Head of caudate nucleus (tissue), 42 donors: ENCODE results near the gene PDE8B.

Experiments
- DNase-seq, 42 donors: peaks; one replicate each; pipeline versions ENCODE4 v3.0.0 to v3.0.0-alpha.2; 2020 to 2021; ENCODE audit warnings: mixed read lengths in 7 of 42
- intact Hi-C: fragments of 100-400 bp; cut with DNase I; formaldehyde crosslinking; loops from one replicate; pipeline ENCODE4 v1.15.0; 2022

The PDE8B gene

GRCh38 chr5:77224672-77225355 is 14.3 kb downstream of the PDE8B start:
- intact Hi-C loops = no loop called here
- no peak for DNase-seq

DNA sequence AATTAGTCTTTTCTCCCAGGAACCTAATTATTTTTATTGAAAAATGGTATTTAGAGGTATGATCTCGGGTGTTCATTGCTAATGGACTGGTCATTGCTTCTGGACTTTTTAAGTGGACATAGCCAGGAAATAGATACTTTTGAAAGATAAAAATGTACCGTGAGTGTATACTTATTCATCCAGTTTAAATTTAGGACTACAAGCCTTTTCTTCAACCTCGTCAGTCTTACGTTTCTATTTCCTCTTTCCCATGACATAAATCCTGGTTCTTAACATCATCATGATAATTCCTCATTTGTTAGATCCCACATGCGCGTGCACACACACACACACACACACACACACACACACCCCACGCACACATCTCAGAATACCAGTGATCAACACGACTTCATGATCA is 15.1 kb downstream of the PDE8B start:
- DNase-seq = no peak
- intact Hi-C loops = no loop called here

DNA sequence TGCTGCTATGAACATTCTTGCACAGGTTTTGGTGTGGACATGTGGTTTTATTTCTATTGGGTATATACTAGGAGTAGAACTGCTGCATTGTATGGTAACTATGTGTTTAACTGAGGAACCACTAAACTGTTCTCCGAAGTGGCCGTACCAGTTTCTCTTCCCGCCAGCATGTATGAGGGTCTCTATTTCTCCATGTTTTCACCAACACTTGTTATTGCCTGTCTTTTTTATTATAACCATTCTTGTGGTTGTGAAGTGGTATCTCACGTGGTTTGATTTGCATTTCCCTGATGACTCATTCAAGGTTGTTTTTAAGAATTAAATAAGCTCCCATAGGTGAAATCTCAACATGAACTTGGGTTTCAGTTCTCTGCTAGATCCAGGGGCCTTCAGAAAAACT is 19.4 kb downstream of the PDE8B start:
- intact Hi-C loops = loop anchor here (10.0 kb wide), 1 partner anchor 85 kb away; no protein-coding TSS in a partner anchor
- no peak for DNase-seq

DNA sequence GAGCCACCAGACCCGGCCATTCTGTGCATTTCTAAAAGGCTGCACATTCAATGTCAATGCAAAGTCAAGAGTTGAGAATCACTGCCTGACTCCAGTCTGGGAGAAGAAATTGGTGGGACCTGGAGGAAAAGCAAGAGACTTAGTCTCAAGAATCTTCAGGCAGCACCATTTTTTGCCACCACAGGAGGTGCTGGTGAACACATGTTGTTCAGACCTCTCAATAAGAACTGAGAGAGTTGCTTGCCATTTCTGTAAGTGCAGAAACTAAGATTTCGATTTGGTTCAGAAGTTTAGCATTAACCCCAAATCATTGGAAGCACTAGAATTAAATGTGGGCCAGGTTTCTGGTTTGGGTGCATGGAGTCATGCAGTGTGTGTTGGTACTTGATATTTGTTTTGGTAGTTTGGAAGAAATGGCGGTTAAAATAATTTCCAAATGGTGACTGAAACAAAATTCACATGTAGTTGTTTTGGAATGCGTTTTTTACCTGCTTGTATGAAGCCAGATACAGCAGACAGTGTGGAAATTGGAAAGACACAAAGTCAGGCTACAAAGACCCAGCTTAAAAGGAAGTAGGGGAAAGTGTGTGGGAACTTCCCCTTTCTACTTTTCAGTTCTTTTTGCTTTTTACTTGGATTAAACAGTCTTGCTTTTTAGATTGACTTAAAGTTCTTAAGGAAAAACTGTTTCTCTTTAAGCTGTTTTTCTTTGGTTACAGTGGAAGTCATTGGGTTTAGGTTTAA is 20.4 kb downstream of the PDE8B start:
- intact Hi-C loops = loop anchor here (10.0 kb wide), 1 partner anchor 86 kb away; no protein-coding TSS in a partner anchor
- DNase-seq = no peak

DNA sequence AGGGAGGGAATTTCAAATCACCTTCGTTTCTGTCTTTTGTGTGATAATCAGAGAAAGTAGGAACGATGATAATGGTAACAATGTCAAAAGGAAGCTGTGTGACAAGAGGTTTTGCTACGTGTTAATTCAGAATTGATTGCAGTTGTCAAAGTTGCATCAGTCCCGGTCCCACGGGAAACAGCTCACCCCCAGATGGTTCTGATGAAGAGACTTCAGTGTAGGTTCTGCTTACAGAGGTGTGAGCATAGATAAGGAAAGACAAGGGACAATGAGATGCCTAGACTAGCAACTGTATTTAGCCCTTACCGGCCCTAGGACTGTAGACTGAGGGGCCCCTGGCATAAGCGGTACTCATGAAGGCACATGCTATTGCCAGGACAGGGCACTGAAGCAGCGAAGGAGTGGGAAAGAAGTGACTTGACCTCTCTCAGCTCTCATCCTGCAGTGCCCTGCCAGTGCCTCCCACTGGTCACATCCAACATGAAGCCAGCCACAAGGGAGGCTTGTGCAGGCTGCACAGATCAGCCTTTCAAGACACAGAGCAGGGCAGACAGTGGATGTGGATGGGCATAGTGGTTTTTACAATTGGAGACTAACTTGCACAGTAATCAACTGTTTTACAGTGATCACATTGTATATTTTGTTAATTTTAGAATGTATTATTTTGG is 21.1 kb downstream of the PDE8B start:
- DNase-seq = peak in 13 of 42 donors; percentile 12 to 57 (median 49)
- intact Hi-C loops = loop anchor here (10.0 kb wide), 1 partner anchor 87 kb away; no protein-coding TSS in a partner anchor

- DNase-seq = peak in 7 of 42 donors; percentile 10 to 35 (median 20)
- intact Hi-C loops = loop anchor here (10.0 kb wide), 1 partner anchor 88 kb away; no protein-coding TSS in a partner anchor
Measured at GRCh38 chr5:77232574-77233358, 22.3 kb downstream of the PDE8B start.

DNA sequence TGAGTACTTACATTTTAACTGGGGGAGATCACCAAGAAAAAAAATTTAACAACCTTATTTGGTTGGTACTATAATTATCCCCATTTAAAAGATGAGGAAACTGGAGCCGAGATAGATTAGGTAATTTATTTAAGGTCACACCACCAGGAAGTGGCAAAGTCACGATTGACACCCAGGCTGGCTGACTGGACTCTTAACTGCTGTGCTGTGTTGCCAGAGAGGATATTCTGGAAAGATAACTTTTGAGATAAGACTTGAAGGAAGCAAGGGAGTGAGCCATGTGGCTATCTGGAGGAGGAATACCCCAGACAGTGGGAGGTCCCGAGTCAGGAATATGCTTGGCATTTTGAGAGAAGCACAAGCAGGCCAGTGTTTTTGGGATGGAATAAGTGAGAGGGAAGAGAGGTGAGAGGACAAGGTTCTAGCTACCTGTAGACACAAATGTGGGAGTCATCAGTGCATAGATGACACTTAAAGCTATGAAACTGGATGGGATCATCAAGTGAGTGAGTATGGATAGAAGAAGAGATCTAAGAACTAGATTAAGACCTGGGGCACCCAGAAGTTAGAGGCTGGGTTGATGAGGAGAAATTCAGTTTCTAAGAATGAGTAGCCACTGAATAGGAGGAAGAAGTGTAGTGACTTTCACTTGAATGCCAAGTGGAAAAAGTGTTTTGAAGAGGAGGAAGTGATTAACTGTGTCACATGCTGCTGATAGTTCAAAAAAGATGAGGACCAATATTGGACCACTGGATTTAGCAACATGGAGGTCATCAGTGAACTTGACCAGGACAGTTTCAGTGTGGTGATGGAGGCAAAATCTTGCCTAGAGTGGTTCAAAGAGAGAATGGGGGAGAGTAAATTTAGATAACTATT is 25.6 kb downstream of the PDE8B start:
- intact Hi-C loops = loop anchor here (10.0 kb wide), 1 partner anchor 91 kb away; no protein-coding TSS in a partner anchor
- no peak for DNase-seq

- peak in 12 of 42 donors; percentile 9 to 70 (median 28) for DNase-seq
- intact Hi-C loops = loop anchor here (10.0 kb wide), 1 partner anchor 94 kb away; no protein-coding TSS in a partner anchor
Measured at GRCh38 chr5:77239126-77239741, 28.8 kb downstream of the PDE8B start.

DNA sequence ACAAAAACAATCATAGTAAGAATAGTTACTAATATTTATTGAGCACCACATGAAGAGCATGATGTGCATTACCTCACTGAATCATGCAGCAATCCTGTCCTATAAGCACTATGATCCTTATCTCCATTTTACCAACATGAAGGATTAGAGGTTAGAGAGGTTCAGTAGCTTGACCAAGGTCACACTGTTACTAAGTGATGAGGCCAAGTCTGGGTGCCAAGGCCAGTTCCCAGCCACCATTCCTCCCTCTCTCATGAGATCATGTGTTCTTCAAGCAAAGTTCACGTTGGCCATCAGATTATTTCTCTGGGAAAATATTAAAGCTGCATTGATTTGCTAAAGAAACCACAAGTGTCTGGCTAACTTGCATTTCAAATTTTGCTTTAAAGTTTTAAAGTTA is 31.0 kb downstream of the PDE8B start:
- intact Hi-C loops = no loop called here

GRCh38 chr5:77249475-77249874 is 39.0 kb downstream of the PDE8B start:
- DNase-seq = peak in 7 of 42 donors; percentile 12 to 55 (median 26)
- intact Hi-C loops = no loop called here

More for the DNA sequence above, 31.0 kb downstream of the PDE8B start:
- DNase-seq = no peak

- DNase-seq = peak in 2 of 42 donors; percentile 5 to 10
- intact Hi-C loops = no loop called here
Measured at GRCh38 chr5:77250021-77250420, 39.5 kb downstream of the PDE8B start.

- intact Hi-C loops = no loop called here
- no peak for DNase-seq
Measured at GRCh38 chr5:77251921-77252320, 41.4 kb downstream of the PDE8B start.

DNA sequence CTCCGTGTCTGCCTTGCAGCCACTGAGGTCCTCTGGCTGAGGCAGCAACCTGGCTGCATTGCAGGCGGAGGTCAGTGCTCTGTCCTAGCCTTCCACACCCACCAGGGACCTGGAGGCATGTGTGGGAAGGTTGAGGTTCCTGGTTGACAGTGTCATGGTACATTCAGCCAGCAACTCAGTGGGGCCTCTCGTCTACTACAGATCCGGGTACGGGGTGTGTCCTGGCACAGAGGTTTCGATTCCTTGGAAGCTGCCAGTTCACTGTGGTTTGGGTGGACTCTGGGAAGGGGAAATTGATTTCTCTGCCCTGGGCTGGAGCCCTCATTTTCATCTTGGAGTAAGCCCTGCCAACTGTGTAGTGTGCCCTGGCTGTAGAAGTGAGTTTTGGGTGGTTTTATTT is 45.1 kb downstream of the PDE8B start:
- no peak for DNase-seq

DNA sequence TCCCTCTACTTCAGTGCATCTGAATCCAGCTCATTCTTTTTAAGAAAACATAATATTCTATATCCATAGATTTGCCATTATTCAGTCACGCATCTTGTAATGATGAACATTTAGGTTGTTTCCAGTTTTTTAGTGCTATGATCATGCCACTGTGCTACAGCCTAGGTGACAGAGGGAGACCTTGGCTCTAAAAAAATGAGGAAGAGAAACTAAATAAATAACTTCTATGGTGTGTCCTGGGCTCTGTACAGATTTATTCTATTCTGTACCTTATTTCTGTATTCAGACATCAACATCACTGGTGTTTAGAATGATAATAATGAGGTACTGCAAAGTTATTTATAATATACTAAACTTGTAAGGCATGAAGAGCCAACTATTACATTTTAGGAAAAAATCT is 45.9 kb downstream of the PDE8B start:
- DNase-seq = no peak
- intact Hi-C loops = no loop called here

More for the DNA sequence above, 45.1 kb downstream of the PDE8B start:
- intact Hi-C loops = no loop called here

- DNase-seq = no peak
- intact Hi-C loops = no loop called here
Measured at GRCh38 chr5:77258652-77259051, 48.2 kb downstream of the PDE8B start.

GRCh38 chr5:77259476-77259875 is 49.0 kb downstream of the PDE8B start:
- DNase-seq = no peak
- intact Hi-C loops = no loop called here

GRCh38 chr5:77262697-77263096 is 52.2 kb downstream of the PDE8B start:
- DNase-seq = no peak
- intact Hi-C loops = no loop called here

DNA sequence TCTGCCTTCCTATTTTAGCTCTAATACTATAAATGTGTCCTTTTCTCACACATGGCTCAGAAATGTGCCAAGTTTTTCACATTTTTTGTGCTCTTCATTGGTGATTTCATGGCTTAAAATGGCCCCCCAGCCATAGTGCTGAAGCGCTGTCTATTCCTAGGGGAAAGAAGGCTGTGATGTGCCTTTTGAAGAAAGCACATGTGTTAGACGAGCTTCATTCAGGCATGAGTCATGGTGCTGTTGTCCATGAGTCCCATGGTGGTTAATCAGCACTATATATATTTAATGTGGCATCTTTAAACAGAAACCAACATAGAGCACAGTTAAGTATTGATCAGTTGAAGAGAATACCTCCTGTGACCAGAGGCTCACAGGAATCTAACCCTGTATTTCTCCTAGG is 55.8 kb downstream of the PDE8B start:
- intact Hi-C loops = no loop called here
- no peak for DNase-seq
